OCI-LY7 (cell line): ENCODE measurements around the gene HSPA4.

Experiments
- EZH2phosphoT487 ChIP-seq: fragments of 200-600 bp; sonication (generic); IDR thresholded peaks from 2 replicates; pipeline ENCODE4 v1.6.1; 2018; ENCODE audit warnings: low read depth, borderline replicate concordance, mild to moderate bottlenecking, mixed run types, antibody characterized with exemption, low read length, moderate library complexity, mixed read lengths
- TF ChIP-seq, protein P1 (sequence below): fragments of 200-600 bp; sonication (generic); conservative IDR thresholded peaks from 2 replicates; pipeline ENCODE4 v1.5.1; 2014; ENCODE audit warnings: mild to moderate bottlenecking, antibody characterized with exemption, low read length, moderate library complexity, mixed read lengths

DNA sequence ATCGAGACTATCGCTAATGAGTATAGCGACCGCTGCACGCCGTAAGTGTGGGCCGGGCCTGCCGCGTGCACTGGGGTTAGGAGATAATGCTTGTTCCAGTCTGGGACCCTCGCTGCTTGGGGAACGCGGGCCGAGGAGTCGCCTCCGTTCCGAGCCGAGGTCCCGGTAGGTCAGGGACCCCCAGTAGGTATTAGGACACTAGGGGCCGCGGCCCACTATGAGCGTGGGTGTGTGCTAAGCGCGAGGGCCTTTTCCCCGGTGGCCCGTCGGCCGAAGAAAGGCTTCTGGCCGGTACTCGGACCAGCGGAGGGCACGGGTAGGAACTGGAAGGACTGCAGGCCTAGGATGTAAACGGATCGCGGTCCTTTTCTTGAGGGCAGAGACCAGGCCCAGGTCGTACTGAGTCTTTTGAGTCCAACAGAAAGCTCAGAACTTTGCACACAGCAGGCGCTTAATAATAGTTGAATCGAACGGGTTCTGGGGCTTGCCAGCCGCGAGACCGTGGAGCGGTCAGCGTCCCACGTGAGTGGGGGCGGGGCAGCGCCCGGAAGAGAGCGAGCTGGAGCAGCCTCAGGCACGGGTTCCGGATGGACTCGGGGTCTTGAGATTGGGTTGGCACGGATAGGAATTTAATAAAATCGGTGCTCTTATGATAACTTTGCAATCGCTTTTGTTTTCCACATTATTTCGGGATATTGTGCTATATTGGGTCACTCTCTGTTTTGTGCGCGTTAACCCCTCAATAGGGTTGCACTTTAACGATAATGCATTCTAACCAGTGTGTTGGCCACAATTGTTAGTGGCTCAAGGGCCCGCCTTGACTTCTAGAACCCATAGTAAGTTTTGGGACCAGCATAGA lies 733 bp downstream of the HSPA4 start:
- TF ChIP-seq, protein P1, sequence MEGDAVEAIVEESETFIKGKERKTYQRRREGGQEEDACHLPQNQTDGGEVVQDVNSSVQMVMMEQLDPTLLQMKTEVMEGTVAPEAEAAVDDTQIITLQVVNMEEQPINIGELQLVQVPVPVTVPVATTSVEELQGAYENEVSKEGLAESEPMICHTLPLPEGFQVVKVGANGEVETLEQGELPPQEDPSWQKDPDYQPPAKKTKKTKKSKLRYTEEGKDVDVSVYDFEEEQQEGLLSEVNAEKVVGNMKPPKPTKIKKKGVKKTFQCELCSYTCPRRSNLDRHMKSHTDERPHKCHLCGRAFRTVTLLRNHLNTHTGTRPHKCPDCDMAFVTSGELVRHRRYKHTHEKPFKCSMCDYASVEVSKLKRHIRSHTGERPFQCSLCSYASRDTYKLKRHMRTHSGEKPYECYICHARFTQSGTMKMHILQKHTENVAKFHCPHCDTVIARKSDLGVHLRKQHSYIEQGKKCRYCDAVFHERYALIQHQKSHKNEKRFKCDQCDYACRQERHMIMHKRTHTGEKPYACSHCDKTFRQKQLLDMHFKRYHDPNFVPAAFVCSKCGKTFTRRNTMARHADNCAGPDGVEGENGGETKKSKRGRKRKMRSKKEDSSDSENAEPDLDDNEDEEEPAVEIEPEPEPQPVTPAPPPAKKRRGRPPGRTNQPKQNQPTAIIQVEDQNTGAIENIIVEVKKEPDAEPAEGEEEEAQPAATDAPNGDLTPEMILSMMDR, result no peak
- no peak for TF ChIP-seq EZH2phosphoT487
